Activated T-cell treated with anti-CD3 and anti-CD28 coated beads for 48 hours (primary cell): ENCODE results near the gene ARHGAP42.

ENCODE experiments used
- DNase-seq: peaks from one replicate; pipeline ENCODE4 v3.0.0-alpha.2; 2020; ENCODE audit warnings: low read depth

Gene ARHGAP42

GRCh38 chr11:101022256-101022655, 335.2 kb downstream of the ARHGAP42 start:
- no peak for DNase-seq

- no peak for DNase-seq
Observed at GRCh38 chr11:101028644-101029043, 341.6 kb downstream of the ARHGAP42 start.

GRCh38 chr11:101030015-101030414, 342.9 kb downstream of the ARHGAP42 start:
- DNase-seq: no peak

- no peak for DNase-seq
Observed at GRCh38 chr11:101030692-101031091, 343.6 kb downstream of the ARHGAP42 start.

- DNase-seq: no peak
Observed at GRCh38 chr11:101031713-101032112, 344.6 kb downstream of the ARHGAP42 start.

- DNase-seq: no peak
Observed at GRCh38 chr11:101032991-101033390, 345.9 kb downstream of the ARHGAP42 start.

- no peak for DNase-seq
Observed at GRCh38 chr11:101034076-101034475, 347.0 kb downstream of the ARHGAP42 start.

- no peak for DNase-seq
Observed at GRCh38 chr11:101035872-101036271, 348.8 kb downstream of the ARHGAP42 start.
